Calu3 (cell line): ENCODE data around the gene ARPP19. TPM values are rescaled to one million over a fixed set of nuclear protein-coding genes. Genes with fewer than 3 reads are reported as not detected.

ENCODE experiments used
- BruUV-seq: library from RNA; stranded (reverse); fragments of 400-500 nt; replicated peaks from 2 replicates; lab custom pipeline; 2021; lab: Mats Ljungman, UMichigan
- CTCF ChIA-PET: fragments of 300-600 bp; sonication (Branson Sonifier 250); formaldehyde crosslinking; loops from one replicate; lab custom pipeline; 2022; ENCODE audit warnings: antibody characterized with exemption; lab: Charles Lee
- DNase-seq: peaks from one replicate; pipeline ENCODE4 v3.0.0; 2022
- H3K27ac Mint-ChIP-seq: one replicate; pipeline ENCODE4 v1.8.0; 2022; ENCODE audit warnings: mixed read lengths; ENCODE audit not compliant: unreplicated experiment
- H3K27me3 Mint-ChIP-seq: one replicate; pipeline ENCODE4 v1.8.0; 2022; ENCODE audit warnings: mixed read lengths; ENCODE audit not compliant: unreplicated experiment
- H3K36me3 Mint-ChIP-seq: one replicate; pipeline ENCODE4 v1.8.0; 2022; ENCODE audit warnings: mild to moderate bottlenecking, moderate library complexity, mixed read lengths; ENCODE audit not compliant: insufficient read depth, unreplicated experiment
- H3K4me1 Mint-ChIP-seq: one replicate; pipeline ENCODE4 v1.8.0; 2022; ENCODE audit warnings: mild to moderate bottlenecking, low read depth, mixed read lengths; ENCODE audit not compliant: unreplicated experiment
- H3K4me3 Mint-ChIP-seq: one replicate; pipeline ENCODE4 v1.8.0; 2022; ENCODE audit warnings: mild to moderate bottlenecking, low read depth, moderate library complexity, mixed read lengths; ENCODE audit not compliant: unreplicated experiment
- H3K9me3 Mint-ChIP-seq: one replicate; pipeline ENCODE4 v1.8.0; 2022; ENCODE audit warnings: low read depth, mixed read lengths; ENCODE audit not compliant: unreplicated experiment
- CTCF ChIP-seq: fragments of 200-600 bp; IDR thresholded peaks from one replicate; pipeline ENCODE4 v1.8.0; 2022; ENCODE audit warnings: antibody characterized with exemption; ENCODE audit not compliant: unreplicated experiment
- intact Hi-C: fragments of 100-400 bp; cut with micrococcal nuclease; formaldehyde crosslinking; loops from one replicate; pipeline ENCODE4 v1.10.0; 2022; ENCODE audit not compliant: unreplicated experiment
- total RNA-seq: library from RNA; stranded (reverse); gene quantifications from 2 replicates; pipeline ENCODE4 v1.2.3, GENCODE V29; 2022

The ARPP19 gene
- total RNA-seq, 1 experiment from 2014 or later, result 155 TPM

DNA sequence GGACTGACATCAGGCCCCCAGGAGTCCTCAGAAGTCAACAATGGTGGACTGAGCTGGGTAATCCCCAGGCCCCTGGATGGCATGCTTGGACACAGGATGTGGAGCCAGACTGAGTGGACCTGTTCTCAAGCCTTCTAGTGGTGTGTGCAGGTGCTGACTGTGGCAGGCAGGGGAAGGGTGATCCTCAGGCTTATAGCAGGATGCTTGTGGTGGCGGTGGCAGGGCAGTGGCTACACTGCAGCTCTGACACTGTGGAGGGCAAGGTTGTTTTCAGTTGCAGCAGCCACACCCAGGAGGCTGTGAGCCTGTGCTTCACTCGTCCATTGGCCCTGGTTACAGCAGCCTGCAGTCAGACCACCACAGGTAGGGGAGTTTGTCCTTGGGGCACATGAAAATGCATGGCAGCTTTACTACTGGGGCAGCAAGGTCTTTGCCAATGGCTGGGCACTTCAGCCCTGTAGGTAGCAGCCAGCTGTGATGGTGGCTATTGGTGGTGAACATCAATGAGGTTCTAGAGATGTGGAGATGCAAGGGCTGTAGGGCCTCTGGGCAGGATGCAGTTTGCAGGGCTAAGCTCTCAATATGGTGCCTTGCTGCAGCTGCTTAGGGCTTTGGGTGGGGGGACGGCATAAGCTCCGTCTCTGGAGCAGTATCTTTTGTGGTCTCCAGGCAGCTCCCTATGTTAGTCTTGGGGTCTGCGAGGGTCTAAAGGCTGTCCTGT, 22.6 kb downstream of the ARPP19 start:
- Mint-ChIP-seq H3K4me1 (no peaks in the 10 kb centered on the region), H3K9me3 (no peaks in the 10 kb centered on the region), H3K27ac (peak overlapping the region; percentile 31), H3K27me3 (no peaks in the 10 kb centered on the region), H3K4me3 (no peak overlapping the region), H3K36me3 (peaks cover 15% of the 10 kb centered on the region)
- no TSS peak for BruUV-seq
- intact Hi-C loops, result no loop called here
- CTCF ChIA-PET, result no interaction called here
- DNase-seq, result no peak
- TF ChIP-seq CTCF, result no peak

- no peak overlapping the region for H3K4me3 Mint-ChIP-seq
- CTCF ChIA-PET, result no interaction called here
- TF ChIP-seq CTCF, result no peak
- H3K9me3 Mint-ChIP-seq, result no peaks in the 10 kb centered on the region
- no peaks in the 10 kb centered on the region for H3K27me3 Mint-ChIP-seq
- H3K4me1 Mint-ChIP-seq, result no peaks in the 10 kb centered on the region
- H3K36me3 Mint-ChIP-seq, result no peaks in the 10 kb centered on the region
- intact Hi-C loops, result no loop called here
- no peak overlapping the region for H3K27ac Mint-ChIP-seq
- no peak for DNase-seq
- no TSS peak for BruUV-seq
Measured at GRCh38 chr15:52540374-52541012, 28.3 kb downstream of the ARPP19 start.

DNA sequence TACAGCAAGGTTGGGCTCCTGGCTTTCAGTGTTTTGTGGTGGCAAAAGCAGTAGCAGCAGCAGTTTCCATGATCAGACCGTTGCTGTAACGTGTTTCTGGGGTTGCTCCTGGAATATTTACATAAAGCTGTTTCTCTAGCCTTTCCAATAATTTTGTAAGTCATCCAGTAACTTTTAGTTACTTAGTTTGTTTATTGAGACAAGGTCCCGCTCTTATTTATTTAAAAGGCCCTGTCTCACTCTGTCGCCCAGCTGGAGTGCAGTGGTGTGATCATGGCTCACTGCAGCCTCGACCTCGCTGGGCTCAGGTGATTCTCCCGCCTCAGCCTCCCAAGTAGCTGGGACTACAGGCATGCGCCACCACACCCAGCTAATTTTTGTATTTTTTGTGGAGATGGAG, 31.4 kb downstream of the ARPP19 start:
- Mint-ChIP-seq H3K4me3 (no peak overlapping the region), H3K4me1 (no peaks in the 10 kb centered on the region), H3K36me3 (no peaks in the 10 kb centered on the region), H3K27ac (no peak overlapping the region), H3K9me3 (no peaks in the 10 kb centered on the region), H3K27me3 (peaks cover 28% of the 10 kb centered on the region)
- CTCF ChIA-PET, result interaction anchor here (1.0 kb wide), 1 partner anchor 32 kb away, joined by 3 read pairs; the partner anchor contains the start of gene ARPP19
- BruUV-seq, result no TSS peak
- no peak for DNase-seq
- intact Hi-C loops, result no loop called here
- no peak for TF ChIP-seq CTCF

- no peak for TF ChIP-seq CTCF
- intact Hi-C loops, result no loop called here
- no peaks in the 10 kb centered on the region for H3K9me3 Mint-ChIP-seq
- peaks cover 60% of the 10 kb centered on the region for H3K27me3 Mint-ChIP-seq
- H3K4me3 Mint-ChIP-seq, result no peak overlapping the region
- no TSS peak for BruUV-seq
- no peak for DNase-seq
- peaks cover 5% of the 10 kb centered on the region for H3K36me3 Mint-ChIP-seq
- peaks cover 9% of the 10 kb centered on the region for H3K4me1 Mint-ChIP-seq
- no peak overlapping the region for H3K27ac Mint-ChIP-seq
- CTCF ChIA-PET, result interaction anchor here (0.9 kb wide), 1 partner anchor 82 kb away, joined by 5 read pairs; no protein-coding TSS in a partner anchor
Measured at GRCh38 chr15:52532427-52532826, 36.4 kb downstream of the ARPP19 start.
